T-helper 2 cell treated with Interferon-gamma antibody and Interleukin-4, amounts not matched to agents 5 μg/mL and 100 μg/mL, for 36 hours (primary cell): Measurements from ENCODE around the gene AKTIP.
"Not testable (repeated sequence)": the region's sequence is repeated elsewhere in the genome, so short reads cannot be mapped to it uniquely, and the experiment has no call there.

Experiments
- DNase-seq: peaks from one replicate; pipeline ENCODE4 v3.0.0; 2021; ENCODE audit warnings: low spot score
- H3K27ac Mint-ChIP-seq: one replicate; pipeline ENCODE4 v1.8.0; 2021; ENCODE audit warnings: mild to moderate bottlenecking, mixed read lengths
- H3K27me3 Mint-ChIP-seq: one replicate; pipeline ENCODE4 v1.8.0; 2021; ENCODE audit warnings: low read depth, mixed read lengths
- H3K36me3 Mint-ChIP-seq: one replicate; pipeline ENCODE4 v1.8.0; 2021; ENCODE audit warnings: low read depth, mixed read lengths
- H3K4me1 Mint-ChIP-seq: one replicate; pipeline ENCODE4 v1.8.0; 2021; ENCODE audit warnings: low read depth, mixed read lengths
- H3K4me3 Mint-ChIP-seq: one replicate; pipeline ENCODE4 v1.8.0; 2022; ENCODE audit warnings: mild to moderate bottlenecking, moderate library complexity, mixed read lengths
- H3K9me3 Mint-ChIP-seq: one replicate; pipeline ENCODE4 v1.8.0; 2021; ENCODE audit warnings: mixed read lengths

AKTIP gene

DNA sequence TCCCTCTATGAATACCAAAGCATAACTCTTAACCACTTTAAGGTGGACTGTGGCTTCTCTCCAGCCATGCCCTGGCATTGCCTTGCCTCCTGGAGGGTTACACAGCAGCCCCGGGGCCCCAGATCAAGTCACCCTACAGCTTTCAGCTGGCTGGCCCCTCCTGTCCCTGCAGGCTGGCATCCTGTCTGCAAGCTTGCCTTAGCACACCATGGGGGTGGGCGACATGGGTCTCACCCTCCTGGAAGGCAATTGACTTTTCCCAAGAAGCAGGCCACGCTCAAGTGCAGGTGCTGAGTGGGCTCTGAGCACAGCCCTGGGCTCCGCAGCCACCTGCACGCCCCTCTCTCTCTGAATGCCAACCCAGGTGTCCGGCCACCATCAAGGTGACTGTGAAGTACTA is 25.8 kb upstream of the AKTIP start:
- DNase-seq, result no peak
- H3K4me3 Mint-ChIP-seq, result no peak overlapping the region
- no peaks in the 10 kb centered on the region for H3K27me3 Mint-ChIP-seq
- no peaks in the 10 kb centered on the region for H3K9me3 Mint-ChIP-seq
- H3K4me1 Mint-ChIP-seq, result peaks cover 3% of the 10 kb centered on the region
- H3K27ac Mint-ChIP-seq, result no peak overlapping the region
- no peaks in the 10 kb centered on the region for H3K36me3 Mint-ChIP-seq

DNA sequence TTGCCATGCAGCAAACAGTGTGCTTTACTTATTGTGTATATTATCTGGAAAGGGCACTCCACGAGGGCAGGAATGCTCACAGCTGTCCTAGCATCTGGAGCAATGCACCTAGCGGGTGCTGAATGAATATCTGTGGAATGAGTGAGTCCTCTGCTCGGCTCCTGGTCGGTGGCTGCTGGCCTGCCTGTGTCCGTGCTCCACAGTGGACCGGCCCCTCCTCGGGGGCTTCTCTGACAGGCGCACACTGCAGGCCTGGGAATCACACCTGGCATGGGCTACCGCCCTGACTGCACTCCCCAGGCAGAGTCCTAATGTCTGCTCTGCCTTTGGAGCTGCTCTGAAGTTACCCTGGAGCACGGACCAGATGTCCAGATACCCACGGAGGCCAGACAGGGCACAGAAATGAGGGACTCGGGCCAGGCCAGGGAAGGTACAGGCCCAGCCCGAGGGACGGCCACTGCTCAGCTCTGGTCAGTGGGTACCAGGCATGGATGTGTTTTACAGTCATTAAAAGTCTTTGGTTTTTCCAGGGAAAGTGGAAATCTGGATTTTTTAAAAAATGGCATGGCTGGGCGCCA is 21.1 kb upstream of the AKTIP start:
- no peaks in the 10 kb centered on the region for H3K27me3 Mint-ChIP-seq
- no peaks in the 10 kb centered on the region for H3K9me3 Mint-ChIP-seq
- H3K36me3 Mint-ChIP-seq, result peaks cover 2% of the 10 kb centered on the region
- H3K27ac Mint-ChIP-seq, result no peak overlapping the region
- DNase-seq, result no peak
- H3K4me1 Mint-ChIP-seq, result peaks cover 21% of the 10 kb centered on the region
- no peak overlapping the region for H3K4me3 Mint-ChIP-seq

DNA sequence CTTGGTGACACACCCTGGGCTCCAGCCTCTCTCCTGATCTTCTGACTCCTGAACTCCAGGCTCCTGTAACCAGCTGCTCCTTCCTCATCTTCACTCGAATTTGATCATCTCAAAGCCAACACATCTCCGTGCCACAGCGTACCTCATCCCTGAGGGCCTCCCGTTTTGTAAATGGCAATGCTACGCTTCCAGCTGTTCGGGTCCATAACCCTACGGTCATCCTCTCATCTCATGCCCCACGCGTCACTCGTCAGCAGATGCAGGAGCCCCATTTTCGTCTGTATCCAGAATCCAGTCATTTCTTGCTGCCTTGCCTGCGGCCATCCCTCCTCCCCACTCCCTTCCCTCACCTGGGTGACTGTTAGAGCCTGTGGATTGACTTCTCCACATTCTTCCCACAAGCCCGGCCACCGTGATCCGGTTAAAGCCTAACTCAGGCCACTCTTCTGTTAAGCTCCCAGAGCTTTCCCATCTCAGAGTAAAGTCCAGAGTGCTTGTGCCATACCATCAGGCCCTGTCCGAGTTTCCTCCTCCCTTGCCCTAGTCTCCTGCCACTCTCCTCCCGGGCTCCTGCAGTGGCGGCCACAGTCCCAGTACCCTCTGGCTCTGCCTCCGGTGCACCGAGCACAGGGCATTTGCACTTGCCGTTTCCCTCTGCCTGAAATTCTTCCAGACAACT is 20.3 kb upstream of the AKTIP start:
- H3K9me3 Mint-ChIP-seq, result no peaks in the 10 kb centered on the region
- no peak for DNase-seq
- H3K27me3 Mint-ChIP-seq, result no peaks in the 10 kb centered on the region
- H3K36me3 Mint-ChIP-seq, result peaks cover 2% of the 10 kb centered on the region
- no peak overlapping the region for H3K27ac Mint-ChIP-seq
- H3K4me1 Mint-ChIP-seq, result peaks cover 29% of the 10 kb centered on the region
- H3K4me3 Mint-ChIP-seq, result no peak overlapping the region

DNA sequence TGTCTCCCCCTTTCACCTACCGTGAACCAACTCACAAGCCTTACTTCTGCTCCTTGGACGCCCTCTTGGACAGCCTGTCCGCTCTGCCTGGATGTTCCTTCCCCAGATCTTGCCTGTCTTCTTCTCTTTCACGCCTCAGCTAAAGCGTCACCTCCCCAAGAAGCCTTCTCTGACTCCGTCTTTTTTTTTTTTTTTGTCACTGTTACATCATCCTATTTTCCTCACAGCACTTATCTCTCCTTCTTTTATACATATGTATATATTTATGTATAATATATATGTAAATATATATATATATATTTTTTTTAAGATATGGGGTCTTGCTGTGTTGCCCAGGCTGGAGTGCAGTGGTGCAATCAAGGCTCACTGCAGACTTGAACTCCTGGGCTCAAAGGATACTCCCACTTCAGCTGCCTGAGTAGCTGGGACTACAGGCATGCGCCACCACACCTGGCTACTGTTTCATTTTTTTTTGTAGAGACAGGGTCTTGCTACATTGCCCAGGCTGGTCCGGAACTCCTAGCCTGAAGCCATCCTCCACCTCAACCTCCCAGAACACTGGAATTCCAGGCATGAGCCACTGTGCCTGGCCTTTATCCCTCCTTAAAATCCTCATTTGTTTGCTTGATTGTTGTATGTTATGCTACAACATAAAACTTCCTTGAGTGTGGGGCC is 16.5 kb upstream of the AKTIP start:
- peaks cover 9% of the 10 kb centered on the region for H3K36me3 Mint-ChIP-seq
- no peak for DNase-seq
- H3K4me3 Mint-ChIP-seq, result peak overlapping the region; percentile 77

DNA sequence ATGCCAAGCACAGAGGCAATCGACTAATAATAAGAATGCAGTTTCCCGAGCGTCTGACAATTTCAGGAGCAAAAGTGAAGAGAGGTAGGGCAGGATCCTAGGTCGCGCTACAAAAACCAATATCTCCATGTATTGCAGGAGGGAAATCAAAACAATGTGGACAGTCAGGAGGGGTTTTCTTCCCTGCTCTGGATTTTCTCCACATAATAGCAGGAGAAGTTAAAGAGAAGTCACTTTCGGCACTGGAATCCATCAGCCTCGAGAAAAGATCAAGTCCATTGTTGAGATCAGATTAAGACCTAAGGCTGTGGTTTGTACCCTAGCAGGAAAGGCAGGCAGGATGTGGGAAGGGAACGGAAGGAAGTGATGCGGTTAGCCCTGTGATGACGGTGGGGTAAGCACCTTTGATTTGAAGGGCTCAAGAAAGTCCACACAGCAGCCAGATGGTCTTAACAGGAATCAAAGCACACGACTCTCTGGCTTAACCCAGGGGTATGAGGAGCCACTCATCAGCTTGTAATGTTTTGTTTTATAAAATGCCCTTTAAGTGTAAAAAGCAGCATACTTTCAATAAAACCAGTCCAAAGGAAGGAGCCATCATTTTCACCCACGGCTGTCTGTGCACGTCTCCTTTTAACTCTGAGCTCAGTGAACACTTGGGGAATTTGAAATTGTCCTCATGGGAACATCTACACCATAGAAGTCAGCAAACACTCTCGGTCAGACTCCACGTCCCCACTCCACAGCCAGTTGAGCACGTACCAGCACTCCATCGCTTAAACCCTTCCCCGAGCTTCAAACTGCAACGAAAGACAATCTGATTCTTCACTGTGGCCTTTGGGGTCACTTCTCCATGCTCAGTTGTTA is 15.8 kb upstream of the AKTIP start:
- Mint-ChIP-seq H3K36me3 (peaks cover 14% of the 10 kb centered on the region), H3K9me3 (peaks cover 7% of the 10 kb centered on the region), H3K4me3 (peak overlapping the region; percentile 77), H3K27ac (peak overlapping the region; percentile 88), H3K4me1 (peaks cover 51% of the 10 kb centered on the region), H3K27me3 (no peaks in the 10 kb centered on the region)
- peak; percentile 87 for DNase-seq

More for the DNA sequence above, 16.5 kb upstream of the AKTIP start:
- no peaks in the 10 kb centered on the region for H3K9me3 Mint-ChIP-seq
- peaks cover 51% of the 10 kb centered on the region for H3K4me1 Mint-ChIP-seq
- no peaks in the 10 kb centered on the region for H3K27me3 Mint-ChIP-seq
- peak overlapping the region; percentile 88 for H3K27ac Mint-ChIP-seq

DNA sequence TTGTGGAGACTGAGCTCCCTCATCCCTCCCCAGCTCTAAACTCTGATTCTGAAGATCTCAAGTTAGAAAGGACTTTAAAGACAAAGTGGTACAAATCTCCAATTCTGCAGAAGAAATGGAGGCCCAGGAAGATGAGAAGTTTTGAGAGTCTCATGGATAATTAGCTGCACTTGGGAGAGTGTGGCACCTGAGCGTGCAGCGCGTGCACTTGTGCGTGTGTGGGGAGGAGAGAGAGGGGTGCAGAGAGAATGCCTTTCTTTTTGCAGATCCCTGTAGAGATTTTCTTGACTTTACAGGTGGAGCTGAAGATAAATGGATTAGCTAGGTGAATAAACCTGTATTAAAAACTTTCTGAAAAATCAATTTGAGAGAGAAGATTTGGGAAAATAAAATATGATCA is 14.8 kb upstream of the AKTIP start:
- peaks cover 51% of the 10 kb centered on the region for H3K4me1 Mint-ChIP-seq
- H3K4me3 Mint-ChIP-seq, result peak overlapping the region; percentile 77
- peak overlapping the region; percentile 57 for H3K27ac Mint-ChIP-seq
- no peak for DNase-seq
- no peaks in the 10 kb centered on the region for H3K27me3 Mint-ChIP-seq
- H3K36me3 Mint-ChIP-seq, result peaks cover 14% of the 10 kb centered on the region
- peaks cover 8% of the 10 kb centered on the region for H3K9me3 Mint-ChIP-seq

DNA sequence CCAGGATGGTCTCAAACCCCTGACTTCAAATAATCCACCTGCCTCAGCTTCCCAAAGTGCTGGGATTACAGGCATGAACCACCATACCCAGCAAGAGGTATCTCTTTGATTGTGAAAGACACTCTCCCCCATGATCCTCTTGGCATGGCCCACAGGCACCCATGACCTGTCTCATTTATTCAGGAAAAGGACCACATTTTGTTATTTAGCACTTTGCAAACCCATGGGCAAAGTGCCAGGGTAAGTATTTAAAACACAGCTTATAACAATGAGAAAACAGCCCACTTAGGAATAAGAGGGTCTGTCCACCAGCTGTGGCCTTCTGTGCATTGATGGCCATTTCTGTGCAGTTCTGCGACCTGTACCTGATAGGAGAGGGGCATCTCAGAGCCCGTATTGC is 12.8 kb upstream of the AKTIP start:
- H3K9me3 Mint-ChIP-seq, result peaks cover 8% of the 10 kb centered on the region
- peaks cover 14% of the 10 kb centered on the region for H3K36me3 Mint-ChIP-seq
- DNase-seq, result no peak
- no peak overlapping the region for H3K4me3 Mint-ChIP-seq
- H3K27ac Mint-ChIP-seq, result no peak overlapping the region
- no peaks in the 10 kb centered on the region for H3K27me3 Mint-ChIP-seq
- H3K4me1 Mint-ChIP-seq, result peaks cover 54% of the 10 kb centered on the region

DNA sequence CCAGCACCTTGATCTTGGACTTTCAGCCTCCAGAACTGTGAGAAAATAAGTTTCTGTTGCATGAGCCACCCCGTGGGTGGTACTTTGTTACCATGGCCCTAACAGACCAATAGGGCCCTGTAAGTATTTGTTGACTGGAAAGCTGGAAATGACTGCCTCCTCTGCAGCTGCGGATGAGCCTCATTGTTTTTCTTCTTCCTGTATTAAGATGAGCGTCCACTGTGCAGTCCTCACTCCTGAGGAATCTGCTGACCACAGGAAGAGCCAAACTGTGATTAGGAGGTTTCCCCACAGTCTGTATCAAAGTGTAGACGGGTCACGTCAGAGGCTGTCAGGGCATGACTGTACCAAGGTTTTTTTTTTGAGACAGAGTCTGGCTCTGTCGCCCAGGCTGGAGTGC is 12.2 kb upstream of the AKTIP start:
- Mint-ChIP-seq H3K4me1 (peaks cover 57% of the 10 kb centered on the region), H3K9me3 (peaks cover 8% of the 10 kb centered on the region), H3K4me3 (no peak overlapping the region), H3K36me3 (peaks cover 14% of the 10 kb centered on the region), H3K27ac (no peak overlapping the region), H3K27me3 (no peaks in the 10 kb centered on the region)
- no peak for DNase-seq

DNA sequence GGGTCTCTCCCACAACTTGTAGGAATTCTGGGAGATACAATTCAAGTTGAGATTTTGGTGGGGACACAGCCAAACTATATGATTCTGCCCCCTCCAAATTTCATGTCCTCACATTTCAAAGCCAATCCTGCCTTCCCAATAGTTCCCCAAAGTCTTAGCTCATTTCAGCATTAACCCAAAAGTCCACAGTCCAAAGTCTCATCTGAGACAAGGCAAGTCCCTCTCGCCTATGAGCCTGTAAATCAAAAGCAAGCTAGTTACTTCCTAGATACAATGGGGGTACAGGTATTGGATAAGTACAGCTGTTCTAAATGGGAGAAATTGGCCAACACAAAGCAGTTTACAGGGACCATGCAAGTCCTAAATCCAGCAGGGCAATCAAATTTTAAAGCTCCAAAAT is 9.8 kb upstream of the AKTIP start:
- H3K27ac Mint-ChIP-seq, H3K27me3 Mint-ChIP-seq, H3K4me3 Mint-ChIP-seq, DNase-seq, H3K9me3 Mint-ChIP-seq: not testable (repeated sequence)
- Mint-ChIP-seq H3K4me1 (peaks cover 38% of the 10 kb centered on the region), H3K36me3 (peaks cover 12% of the 10 kb centered on the region)

DNA sequence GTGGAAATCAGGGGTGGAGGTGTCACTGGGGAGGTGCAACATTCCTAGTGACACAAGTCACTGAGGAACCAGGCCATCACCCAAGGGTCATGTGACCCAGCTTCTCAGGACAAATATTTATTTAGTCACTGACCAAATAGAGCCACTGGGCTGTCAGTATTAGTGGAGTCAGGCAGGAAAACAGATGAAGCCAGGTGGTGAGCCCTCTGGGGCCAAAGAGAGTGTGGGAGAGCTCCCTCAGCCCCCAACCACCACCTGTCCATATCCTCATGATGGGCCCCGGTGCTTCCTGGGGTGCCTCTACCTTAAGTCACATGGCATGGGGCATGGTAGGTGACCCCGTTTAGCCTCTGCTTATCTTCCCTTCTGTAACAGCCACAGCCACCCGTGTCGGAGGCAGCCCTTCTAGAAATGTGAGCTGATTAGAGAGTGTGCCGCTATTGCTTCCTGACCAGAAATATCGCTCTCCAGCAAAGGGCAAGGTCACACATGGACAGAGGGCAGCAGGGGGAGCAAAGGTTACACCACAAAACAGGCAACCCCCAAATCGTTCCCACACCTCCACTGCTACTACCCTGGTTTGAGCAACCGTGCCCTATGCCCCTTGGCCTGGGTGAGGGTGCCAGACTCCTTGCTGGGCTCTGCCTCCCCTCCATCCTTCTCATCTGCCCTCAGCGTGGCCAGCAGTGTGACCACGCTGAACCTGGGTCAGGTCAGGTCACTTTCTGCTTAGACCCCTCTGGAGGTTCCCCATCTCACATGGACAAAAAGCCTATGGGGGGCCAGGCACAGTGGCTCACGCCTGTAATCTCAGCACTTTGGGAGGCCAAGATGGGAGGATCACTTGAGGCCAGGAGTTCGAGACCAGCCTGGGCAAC is 8.6 kb upstream of the AKTIP start:
- H3K27ac Mint-ChIP-seq, result no peak overlapping the region
- no peaks in the 10 kb centered on the region for H3K27me3 Mint-ChIP-seq
- no peak overlapping the region for H3K4me3 Mint-ChIP-seq
- no peak for DNase-seq
- peaks cover 12% of the 10 kb centered on the region for H3K36me3 Mint-ChIP-seq
- H3K9me3 Mint-ChIP-seq, result peaks cover 8% of the 10 kb centered on the region
- H3K4me1 Mint-ChIP-seq, result peaks cover 28% of the 10 kb centered on the region

DNA sequence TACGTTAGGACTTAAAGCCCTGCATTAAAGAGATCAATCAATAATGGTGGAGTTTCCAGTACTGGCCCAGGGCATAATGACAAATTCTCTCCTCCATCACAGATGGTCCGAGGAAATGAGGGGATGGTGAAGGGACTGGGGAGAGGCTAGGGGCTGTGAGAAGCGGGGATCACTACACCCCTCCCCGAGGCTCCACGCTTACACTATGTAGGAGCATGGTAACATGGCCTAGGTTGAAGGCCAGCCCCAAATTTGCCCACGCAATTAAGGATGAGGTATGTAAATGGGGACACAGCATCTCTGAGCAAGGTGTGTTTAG is 8.0 kb upstream of the AKTIP start:
- DNase-seq, result no peak
- H3K27me3 Mint-ChIP-seq, result no peaks in the 10 kb centered on the region
- no peak overlapping the region for H3K27ac Mint-ChIP-seq
- peaks cover 9% of the 10 kb centered on the region for H3K36me3 Mint-ChIP-seq
- no peak overlapping the region for H3K4me3 Mint-ChIP-seq
- H3K4me1 Mint-ChIP-seq, result peaks cover 27% of the 10 kb centered on the region
- H3K9me3 Mint-ChIP-seq, result peaks cover 8% of the 10 kb centered on the region

DNA sequence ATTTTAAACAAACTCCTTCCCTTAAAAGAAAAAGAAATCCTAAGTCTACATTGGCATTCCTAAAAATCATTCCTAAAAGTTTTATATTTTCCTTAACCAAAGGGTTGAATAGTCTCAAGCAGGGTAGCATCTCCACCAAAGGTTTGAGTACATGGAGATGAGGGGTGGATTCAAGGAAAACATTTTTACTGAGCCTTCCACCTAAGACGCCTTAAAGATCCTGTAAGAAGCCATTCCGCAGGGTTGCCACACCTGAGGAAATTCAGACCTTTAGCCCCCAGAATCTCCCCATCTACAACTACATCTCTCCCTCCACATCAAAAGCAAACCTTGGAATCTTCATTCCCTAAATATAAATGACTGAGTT is 7.7 kb upstream of the AKTIP start:
- no peaks in the 10 kb centered on the region for H3K27me3 Mint-ChIP-seq
- peaks cover 8% of the 10 kb centered on the region for H3K36me3 Mint-ChIP-seq
- H3K27ac Mint-ChIP-seq, result no peak overlapping the region
- peaks cover 8% of the 10 kb centered on the region for H3K9me3 Mint-ChIP-seq
- no peak overlapping the region for H3K4me3 Mint-ChIP-seq
- DNase-seq, result no peak
- H3K4me1 Mint-ChIP-seq, result peaks cover 23% of the 10 kb centered on the region

DNA sequence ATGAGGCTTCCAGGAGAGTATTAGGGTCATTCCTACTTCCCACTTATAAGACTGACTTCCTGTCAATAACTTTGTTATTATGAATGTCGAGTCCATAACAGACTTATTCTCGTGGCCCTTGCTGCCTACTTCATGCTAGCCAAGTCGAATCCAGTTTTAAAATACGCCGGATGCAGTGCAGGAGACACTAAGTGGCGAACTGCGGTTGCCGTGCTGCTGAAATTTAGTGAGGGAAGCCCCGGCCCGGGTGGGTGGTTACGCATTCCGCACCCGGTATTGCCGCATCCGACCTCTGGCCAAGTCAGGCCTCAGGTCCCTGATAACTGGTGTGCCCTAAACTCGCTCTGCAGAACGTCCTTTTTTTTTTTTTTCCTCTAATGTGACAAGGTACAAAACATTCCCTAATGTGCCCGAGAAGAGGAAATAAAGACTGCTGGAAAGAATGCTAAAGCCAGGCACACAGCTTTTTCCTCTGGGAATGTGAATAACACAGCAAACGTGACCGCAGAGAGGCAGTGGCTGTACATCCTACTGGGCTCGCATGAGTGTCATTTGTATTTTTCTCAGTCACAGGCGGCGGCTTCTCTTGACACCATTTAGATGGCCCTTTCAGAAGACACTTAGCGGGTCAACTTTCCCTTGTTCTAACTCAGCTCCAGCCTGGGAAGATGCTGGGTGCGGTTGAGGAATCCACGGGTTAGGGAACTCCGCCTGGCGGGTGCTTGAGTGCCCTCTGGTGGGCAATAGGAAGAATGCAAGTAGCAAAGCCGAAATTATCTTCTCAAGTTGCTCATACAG is 7.1 kb upstream of the AKTIP start:
- Mint-ChIP-seq H3K4me1 (peaks cover 26% of the 10 kb centered on the region), H3K27ac (peak overlapping the region; percentile 37), H3K4me3 (peak overlapping the region; percentile 6), H3K36me3 (peaks cover 8% of the 10 kb centered on the region), H3K27me3 (no peaks in the 10 kb centered on the region), H3K9me3 (peaks cover 8% of the 10 kb centered on the region)
- no peak for DNase-seq
